UCSD-AML1 (cell line): ENCODE data around the gene CACNG3.
"Not testable (repeated sequence)": the region's sequence is repeated elsewhere in the genome, so short reads cannot be mapped to it uniquely, and the experiment has no call there.

ENCODE experiments used
- DNase-seq: peaks from one replicate; lab custom pipeline; 2025; ENCODE audit not compliant: unreplicated experiment; lab: John Stamatoyannopoulos, UW

Gene CACNG3

DNA sequence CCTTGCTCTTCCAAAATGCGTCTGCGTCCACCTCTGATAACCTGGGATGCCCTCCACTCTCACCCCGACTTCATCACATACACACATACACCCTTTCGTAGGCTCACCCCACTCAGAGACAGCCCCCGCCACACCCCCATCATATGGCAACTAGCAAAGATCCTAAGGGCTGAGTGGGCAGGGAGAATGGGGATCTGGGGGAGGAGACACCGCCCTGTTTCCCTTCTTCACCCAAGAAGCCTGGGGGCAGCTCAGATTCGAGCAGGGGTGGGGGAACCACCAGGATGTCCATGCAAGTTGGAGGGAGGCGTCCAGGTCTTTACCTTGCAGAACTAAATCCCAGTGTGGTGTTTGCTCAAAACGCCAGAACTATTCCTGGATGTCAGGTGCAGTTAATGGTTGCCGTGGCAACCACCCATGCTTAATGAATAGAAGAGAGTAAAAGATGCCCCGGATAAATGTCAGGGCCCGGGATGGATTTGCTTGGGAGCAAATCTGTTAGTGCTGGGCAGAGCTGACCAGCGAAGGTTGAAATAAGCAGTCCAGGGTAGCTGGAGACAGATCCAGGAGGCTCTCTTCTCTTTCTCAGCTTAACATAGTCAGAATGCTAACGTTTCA is 72.8 kb downstream of the CACNG3 start:
- DNase-seq: no peak

DNA sequence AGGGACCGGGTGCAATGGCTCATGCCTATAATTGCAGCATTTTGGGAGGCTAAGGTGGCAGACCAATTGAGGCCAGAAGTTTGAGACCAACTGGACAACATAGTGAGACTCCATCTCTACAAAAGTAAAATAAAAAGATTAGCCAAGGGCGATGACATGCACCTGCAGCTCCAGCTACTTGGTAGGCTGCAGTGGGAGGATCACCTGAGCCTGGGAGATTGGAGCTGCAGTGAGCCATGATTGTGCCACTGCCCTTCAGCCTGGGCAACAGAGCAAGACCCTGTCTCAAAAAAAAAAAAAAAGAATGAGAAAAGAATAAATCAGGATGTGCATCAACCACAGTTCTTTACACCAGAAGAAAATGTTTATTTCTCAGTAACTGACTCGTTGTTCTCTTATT is 76.0 kb downstream of the CACNG3 start:
- DNase-seq: no peak

DNA sequence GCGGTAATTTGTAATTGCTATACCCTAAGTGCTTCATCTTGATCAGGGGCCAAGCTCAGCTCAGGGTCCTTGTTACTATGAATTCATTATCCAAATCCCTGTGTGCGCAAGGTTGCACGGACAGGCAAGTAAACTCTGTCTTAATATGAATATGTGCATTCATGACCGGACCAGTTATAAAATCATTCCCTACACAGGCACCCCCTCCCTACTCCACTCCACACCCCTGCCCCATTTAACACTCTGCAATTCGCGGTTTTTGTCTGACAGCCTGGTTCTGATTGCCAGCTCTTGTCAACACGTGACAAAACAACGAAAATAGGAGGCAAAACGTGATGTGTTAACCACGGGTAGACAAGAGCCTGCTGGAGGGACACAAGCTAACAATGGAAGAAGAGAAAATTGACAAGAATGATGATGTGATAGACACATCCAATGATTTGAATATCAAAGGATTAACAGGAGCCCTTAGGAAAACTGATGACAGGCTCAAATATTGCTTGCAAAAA is 76.5 kb downstream of the CACNG3 start:
- no peak for DNase-seq

DNA sequence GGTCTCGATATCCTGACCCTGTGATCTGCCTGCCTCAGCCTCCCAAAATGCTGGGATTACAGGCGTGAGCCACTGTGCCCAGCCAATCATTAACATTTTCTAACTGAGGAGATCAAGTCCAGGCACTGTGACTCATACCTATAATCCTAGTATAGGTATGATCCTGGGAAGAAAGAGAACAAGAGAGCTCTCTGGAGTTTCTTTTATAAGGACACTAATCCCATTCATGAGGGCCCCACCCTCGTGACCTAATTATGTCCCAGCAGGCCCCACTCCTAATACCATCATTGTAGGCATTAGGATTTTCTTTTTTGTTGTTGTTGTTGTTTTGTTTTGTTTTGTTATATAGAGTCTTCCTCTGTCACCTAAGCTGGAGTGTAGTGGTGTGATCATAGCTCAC is 80.4 kb downstream of the CACNG3 start:
- DNase-seq: no peak

DNA sequence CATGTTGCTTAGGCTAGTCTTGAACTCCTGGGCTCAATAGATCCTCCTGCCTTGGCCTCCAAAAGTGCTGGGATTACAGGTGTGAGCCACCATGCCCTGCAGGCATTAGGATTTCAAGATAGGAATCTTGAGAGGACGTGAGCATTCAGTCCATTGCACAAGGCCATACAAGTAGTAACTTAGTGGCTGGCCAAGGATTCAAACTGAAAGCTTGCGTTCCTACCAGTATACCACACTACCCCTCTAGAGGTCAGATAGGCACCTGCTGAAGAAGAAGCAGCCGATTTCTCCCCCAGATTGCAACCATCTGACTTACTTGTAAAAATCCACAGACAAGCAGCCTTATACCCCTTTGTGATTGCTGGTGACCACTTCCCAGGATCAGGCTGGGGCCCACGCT is 80.9 kb downstream of the CACNG3 start:
- no peak for DNase-seq

DNA sequence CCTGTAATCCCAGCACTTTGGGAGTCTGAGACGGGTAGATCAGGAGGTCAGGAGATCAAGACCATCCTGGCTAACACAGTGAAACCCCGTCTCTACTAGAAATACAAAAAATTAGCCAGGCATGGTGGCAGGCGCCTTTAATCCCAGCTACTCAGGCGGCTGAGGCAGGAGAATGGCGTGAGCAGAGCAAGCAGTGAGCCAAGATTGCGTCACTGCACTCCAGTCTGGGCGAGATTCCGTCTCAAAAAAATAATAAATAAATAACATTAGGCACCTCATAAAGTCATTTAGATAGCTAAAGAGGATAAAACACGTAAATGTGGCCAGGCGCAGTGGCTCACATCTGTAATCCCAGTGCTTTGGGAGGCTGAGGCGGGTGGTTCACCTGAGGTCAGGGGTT is 87.7 kb downstream of the CACNG3 start:
- DNase-seq: not testable (repeated sequence)

DNA sequence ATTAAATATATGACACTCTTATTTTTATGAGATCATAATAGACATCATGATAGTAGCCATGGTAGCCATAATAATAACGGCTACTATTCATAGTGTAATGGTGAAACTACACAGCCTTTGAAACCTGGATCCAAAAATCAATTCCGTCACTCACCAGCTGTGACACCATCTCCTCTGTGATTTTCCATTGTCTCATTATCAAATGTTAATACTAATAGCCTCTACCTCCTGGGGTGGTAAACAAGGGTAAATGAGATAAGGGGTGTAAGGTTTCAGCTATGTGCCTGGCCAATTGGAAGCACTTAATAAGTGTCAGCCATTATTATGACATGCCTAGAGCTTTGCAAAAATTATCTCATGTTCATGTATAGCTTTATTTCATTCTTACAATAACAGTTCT is 88.6 kb downstream of the CACNG3 start:
- DNase-seq: no peak

DNA sequence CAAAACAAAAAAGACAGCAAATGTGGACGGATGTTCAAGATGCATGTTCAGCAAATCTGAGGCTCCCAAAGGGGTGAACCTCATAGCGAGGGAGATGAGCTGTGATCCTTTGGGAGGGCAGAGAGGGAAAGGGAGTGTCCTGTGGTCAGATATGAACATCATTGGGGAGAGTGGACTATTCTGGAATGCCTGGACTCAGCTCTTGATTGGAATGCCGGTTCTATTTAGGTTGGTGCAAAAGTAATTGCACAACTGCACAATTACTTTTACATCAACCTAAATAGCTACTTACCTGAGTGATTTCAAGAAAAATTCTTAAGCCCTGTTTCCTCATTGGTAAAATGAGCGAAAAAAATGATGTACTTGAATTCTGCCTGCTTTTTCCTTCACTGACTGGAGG is 89.6 kb downstream of the CACNG3 start:
- no peak for DNase-seq

DNA sequence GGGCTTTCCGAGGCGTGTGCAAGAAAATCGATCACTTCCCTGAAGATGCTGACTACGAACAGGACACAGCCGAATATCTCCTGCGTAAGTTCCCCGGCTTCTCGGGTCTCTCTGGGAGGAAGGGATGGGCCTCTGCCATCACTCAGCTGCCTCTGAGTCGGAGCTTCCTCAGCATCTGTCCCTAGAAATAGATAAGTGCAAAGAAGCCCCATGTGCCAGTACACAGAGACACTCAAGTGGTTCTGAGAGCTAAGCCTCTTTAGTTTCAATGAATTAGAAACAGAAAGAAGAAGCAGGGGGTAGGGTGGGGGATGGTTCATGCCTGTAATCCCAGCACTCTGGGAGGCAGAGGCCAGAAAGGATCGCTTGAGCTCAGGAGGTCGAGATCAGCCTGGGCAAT is 90.6 kb downstream of the CACNG3 start:
- DNase-seq: no peak

DNA sequence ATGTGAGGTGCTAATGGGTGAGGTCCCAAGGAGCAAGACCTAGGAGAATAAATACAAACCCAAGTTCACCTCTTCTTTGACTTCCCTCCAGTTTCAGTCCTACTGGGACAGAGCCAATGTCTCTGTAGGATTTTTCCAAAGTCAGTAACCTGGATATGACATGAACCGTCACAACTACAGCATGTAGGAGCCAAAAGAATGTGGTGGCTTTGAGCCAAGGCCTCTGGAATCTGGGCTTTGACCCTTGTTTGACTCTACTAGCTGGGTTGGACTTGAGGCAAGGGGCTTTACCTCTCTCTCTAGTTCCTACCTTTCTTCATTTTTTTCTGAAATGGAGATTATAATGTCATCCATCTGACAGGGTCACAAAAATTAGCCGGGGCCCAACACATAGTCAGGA is 91.4 kb downstream of the CACNG3 start:
- no peak for DNase-seq

DNA sequence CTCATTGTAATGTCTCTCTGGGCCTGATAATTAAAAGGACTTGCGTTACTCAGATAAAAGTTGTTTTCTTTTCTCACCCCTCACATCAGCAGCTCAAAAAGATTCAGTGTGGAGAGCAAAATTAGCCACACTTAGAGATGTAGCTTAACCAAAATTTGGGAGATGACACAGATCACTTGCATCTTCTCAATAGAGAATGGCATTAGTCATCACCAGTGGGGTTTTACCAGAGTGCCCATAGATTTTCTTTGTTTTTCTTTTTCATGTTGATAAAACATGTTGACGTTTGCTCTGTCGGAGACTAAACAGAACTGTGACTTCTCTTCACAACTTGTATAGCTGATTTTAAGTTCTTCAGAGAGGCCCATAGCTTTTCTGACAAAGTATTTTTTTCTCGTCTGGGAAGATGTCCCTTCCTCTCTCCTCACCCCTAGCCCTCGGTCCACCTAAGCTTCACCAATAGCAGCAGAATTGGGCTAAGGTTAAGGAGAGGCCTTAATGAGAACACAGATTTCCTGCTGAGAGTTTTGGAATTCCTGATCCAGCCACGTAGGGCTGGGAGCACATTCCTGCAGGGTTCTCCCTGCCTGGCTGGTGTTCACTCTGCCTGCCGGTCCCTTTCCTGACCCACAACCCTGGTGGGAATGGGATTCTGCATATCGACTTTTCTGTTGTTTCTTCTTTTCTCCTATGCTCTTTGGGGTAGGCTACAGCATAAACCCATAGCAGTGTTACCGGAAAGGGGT is 92.6 kb downstream of the CACNG3 start:
- DNase-seq: no peak

DNA sequence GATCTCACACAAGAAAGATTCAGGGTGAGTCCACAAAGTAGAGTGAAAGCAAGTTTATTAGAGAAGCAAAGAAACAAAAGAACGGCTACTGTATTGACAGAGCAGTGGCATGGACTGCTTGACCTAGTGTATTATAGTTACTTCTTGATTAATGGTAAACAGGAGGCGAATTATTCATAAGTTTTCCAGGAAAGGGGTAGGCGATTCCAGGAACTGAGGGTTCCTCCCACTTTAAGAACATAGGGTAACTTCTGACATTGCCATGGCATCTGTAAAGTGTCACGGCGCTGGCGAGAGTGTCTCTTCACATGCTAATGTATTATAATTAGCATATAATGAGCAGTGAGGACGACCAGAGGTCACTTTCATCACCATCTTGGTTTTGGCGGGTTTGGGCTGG is 93.2 kb downstream of the CACNG3 start:
- DNase-seq: no peak

DNA sequence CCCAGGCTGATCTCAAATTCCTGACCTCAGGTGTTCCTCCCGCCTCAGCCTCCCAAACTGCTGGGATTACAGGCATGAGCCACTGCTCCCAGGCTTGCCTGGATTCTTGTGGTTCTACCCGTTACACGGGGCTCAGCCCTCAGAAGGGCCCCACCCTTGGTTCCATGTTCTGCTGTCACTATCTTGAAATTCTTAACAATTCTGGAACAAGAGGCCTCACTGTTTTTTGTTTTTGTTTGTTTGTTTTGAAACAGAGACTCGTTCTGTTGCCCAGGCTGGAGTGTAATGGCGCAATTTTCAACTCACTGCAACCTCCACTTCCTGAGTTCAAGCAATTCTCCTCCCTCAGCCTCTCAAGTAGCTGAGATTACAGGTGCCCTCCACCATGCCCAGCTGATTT is 96.6 kb downstream of the CACNG3 start:
- no peak for DNase-seq

DNA sequence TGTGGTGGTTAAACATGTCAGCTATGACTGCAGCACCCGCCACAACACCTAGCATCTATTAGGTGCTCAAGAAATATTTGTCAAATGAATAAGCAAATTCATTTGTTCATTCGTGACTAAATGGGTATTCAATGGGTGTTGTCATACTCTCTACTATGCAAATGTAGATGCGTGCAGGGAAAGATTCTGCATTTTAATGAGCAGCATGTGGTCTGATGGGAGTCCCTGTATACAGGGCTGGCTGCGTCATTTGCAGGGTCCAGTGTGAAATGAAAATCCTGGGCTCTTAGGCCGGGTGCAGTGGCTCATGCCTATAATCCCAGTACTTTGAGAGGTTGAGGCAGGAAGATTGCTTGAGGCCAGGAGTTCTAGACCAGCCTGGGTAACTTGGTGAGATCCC is 97.5 kb downstream of the CACNG3 start:
- no peak for DNase-seq

DNA sequence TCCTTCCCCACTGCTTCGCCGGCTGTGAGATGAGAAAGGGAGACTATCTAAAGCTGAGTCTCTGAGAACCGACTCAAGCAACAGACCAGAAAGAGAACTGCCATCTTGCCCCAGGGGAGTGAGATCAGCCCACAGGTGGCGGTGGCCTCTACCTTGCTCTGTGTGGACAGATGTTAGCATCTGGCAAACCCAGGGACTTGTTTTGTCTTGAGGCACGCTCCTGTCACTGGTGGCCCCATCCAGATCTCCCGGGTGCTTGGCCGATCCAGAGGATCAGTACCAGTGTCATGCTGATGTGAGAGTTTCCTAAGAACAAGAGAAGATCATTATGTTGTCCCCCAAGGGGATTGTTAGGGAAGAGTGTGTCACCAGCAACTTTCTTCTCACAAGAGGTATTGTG is 101.4 kb downstream of the CACNG3 start:
- no peak for DNase-seq

DNA sequence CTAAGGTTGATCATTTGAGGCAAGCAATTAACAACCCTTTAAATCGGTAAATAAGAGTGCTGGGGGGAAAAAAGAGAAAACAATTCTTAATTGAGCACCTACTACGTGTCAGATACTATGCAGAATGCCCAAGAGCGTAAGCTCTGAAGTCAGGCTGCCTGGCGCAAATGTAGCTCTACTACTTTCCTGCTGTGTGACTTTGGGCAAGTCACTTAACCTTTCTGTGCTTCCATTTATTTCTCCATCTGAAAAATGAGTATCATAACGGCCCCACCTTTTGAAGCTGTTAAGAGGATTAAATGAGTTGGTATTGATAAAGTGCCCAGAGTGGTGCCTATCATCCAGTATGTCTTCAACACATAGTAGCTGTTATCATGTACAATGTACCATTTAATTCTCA is 102.0 kb downstream of the CACNG3 start:
- DNase-seq: no peak

DNA sequence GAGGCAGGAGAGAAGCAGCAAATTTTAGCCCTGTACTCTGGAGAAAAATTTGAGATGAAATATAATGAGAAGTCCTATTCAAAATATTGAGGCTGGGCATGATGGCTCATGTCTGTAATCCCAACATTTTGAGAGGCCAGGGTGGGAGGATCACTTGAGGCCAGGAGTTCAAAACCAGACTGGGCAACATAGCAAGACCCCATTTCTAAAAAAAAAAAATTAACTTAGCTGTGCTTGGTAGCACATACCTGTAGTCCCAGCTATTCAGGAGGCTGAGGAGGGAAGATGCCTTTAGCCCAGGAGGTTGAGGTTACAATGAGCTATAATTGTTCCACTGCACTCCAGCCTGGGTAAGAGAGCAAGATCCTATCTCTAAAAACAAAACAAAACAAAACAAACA is 103.4 kb downstream of the CACNG3 start:
- DNase-seq: no peak

DNA sequence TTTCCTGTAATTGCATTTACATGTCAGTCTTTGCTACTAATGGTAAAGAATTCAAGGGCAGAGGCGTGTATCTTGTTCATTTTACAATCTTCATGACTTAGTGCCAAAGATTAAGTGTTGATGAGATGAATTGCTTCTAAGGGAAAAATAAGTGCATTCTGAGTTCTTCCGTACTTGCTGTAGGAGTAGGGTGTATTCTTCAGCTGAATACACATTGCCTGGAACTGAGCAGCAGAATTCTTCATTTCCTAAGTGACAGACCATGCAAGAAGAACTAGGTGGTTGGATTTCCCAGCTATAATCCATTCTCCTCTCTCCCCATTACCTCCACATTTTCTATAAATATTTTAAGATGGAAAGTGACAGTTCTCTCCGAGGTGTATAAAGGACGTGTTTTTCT is 104.8 kb downstream of the CACNG3 start:
- DNase-seq: no peak

DNA sequence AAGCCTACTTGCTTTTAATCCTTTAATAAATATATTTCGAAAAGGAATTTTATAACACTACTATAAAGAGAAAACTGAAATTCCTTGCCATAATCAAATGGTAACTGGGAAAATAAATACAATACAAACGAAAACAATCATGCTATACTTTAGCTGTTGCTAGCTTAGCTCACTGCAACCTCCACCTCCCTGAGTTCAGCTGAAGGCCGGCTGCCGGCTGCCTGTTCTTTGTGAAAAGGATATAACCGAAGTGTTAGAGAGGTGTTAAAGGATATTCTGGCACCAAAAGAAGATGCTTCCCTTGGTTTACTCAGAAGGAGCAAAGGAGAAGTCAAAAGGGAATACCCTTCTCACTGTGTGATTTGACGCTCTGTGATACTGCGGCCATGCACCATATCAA is 108.5 kb downstream of the CACNG3 start:
- no peak for DNase-seq

DNA sequence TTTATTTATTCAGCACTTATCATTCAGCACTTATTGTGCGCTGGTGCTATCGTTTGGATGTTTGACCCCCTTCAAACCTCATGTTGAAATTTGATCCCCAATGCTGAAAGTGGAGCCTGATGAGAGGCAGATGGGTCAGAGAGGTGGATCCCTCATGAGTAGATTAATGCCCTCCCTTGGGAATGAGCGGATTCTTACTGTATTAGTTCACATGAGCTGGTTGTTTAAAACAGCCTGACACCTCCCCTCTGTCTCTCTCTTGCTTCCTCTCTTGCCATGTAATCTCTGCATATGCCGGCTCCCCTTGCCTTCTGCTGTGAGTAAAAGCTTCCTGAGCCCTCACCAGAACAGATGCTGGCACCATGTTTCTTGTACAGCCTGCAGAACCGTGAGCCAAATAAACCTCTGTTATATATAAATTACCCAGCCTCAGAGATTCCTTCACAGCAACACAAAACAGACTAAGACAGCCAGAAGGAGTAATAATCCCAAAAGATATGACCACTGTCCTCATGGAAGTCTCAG is 111.1 kb downstream of the CACNG3 start:
- no peak for DNase-seq

DNA sequence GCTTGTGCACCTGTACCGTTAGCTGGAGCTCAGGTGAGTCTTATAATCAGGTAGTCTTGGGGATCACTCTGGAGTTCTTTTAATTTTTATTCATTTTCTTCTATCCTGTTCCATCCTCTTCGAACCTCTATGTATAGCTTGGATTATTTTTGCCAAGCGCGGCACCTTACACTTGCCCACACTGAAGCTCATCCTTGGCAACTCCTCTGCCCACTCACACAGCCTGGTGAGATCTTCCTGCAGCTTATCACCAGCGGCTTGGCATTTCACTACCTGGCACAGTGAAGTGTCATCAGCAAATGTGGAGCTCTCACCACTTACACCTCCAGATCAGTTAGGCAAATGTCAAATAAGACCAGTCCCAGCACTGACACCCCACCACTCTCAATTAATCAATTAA is 116.7 kb downstream of the CACNG3 start:
- no peak for DNase-seq

DNA sequence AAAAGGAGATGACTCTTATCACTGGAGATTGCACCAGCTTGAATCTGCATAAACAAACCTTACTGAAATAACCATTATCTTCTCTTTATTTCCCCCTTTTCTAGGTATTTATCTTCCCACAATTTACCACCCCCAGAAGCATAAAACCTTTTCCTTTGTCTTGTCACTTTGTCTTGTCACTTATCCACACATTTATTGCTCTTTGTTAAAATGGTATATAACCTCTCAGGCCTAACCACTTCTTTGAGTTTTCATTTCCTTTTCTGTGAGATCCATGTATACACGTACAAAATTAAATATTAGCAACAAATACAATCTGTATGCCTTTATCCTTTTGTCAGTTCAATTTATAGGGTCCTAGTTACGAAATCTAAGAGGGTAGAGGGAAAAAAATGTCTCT is 122.9 kb downstream of the CACNG3 start:
- DNase-seq: no peak
